Endothelial cell of umbilical vein (primary cell): ENCODE measurements around the gene AFF4.

Experiments
- CTCF ChIP-seq, 2 donors: IDR thresholded peaks; 1 replicate in 1 of 2; 2 replicates in 1 of 2; pipeline ENCODE4 v1.5.1; 2011; ENCODE audit warnings: low read length in 2 of 2, mild to moderate bottlenecking in 2 of 2, moderate library complexity in 2 of 2, control low read depth in 1 of 2, inconsistent platforms in 1 of 2, low read depth in 1 of 2; ENCODE audit not compliant: insufficient read depth in 1 of 2; ENCODE audit errors: extremely low read depth in 1 of 2
- POLR2A ChIP-seq: IDR thresholded peaks from 2 replicates; pipeline ENCODE4 v1.6.1; 2012; ENCODE audit warnings: low read depth, mild to moderate bottlenecking, control low read depth, low read length

GRCh38 chr5:132895719-132896305 lies 67.6 kb downstream of the AFF4 start:
- TF ChIP-seq POLR2A (no peak), CTCF (IDR thresholded peaks at IDR 0.05; ENCODE audit: extremely low read depth in 1 of 2, insufficient read depth in 1 of 2, low read depth in 1 of 2, low read length in 2 of 2) (no peak)
